Colon (tissue), 2 donors: ENCODE data around the gene SNAP47.

Experiments used
- FAIRE-seq: peaks from 2 replicates; lab custom pipeline; 2012; peaks lifted over from hg19 to GRCh38; lab: Jason Lieb, UNC
- donor health status: control.
- donor health status: control.

SNAP47 gene

GRCh38 chr1:227749225-227749624, 14.0 kb downstream of the SNAP47 start:
- no peak for FAIRE-seq

- no peak for FAIRE-seq
These were observed 14.9 kb downstream of the SNAP47 start for GRCh38 chr1:227749916-227750710.

- FAIRE-seq: no peak
These were observed 18.9 kb downstream of the SNAP47 start for GRCh38 chr1:227753999-227754711.

GRCh38 chr1:227754958-227755357, 19.7 kb downstream of the SNAP47 start:
- no peak for FAIRE-seq

- no peak for FAIRE-seq
These were observed 21.1 kb downstream of the SNAP47 start for GRCh38 chr1:227756172-227756959.

- FAIRE-seq: no peak
These were observed 22.5 kb downstream of the SNAP47 start for GRCh38 chr1:227757781-227758180.

GRCh38 chr1:227758366-227758765, 23.1 kb downstream of the SNAP47 start:
- FAIRE-seq: no peak

- FAIRE-seq: no peak
These were observed 24.4 kb downstream of the SNAP47 start for GRCh38 chr1:227759341-227760300.

GRCh38 chr1:227760377-227760776, 25.1 kb downstream of the SNAP47 start:
- FAIRE-seq: no peak

- FAIRE-seq: no peak
These were observed 26.5 kb downstream of the SNAP47 start for GRCh38 chr1:227761621-227762230.

GRCh38 chr1:227762231-227762911, 27.1 kb downstream of the SNAP47 start:
- FAIRE-seq: no peak

- no peak for FAIRE-seq
These were observed 28.2 kb downstream of the SNAP47 start for GRCh38 chr1:227763246-227764018.

GRCh38 chr1:227764019-227764391, 28.8 kb downstream of the SNAP47 start:
- FAIRE-seq: no peak

GRCh38 chr1:227765261-227766014, 30.2 kb downstream of the SNAP47 start:
- FAIRE-seq: no peak

- FAIRE-seq: no peak
These were observed 30.9 kb downstream of the SNAP47 start for GRCh38 chr1:227766015-227766634.

GRCh38 chr1:227766653-227767277, 31.5 kb downstream of the SNAP47 start:
- FAIRE-seq: no peak

GRCh38 chr1:227767401-227768124, 32.3 kb downstream of the SNAP47 start:
- FAIRE-seq: no peak

- no peak for FAIRE-seq
These were observed 32.8 kb downstream of the SNAP47 start for GRCh38 chr1:227768125-227768439.
